ENCODE results near the gene CLOCK. TPM values are rescaled to one million over a fixed set of nuclear protein-coding genes. Genes with fewer than 3 reads are reported as not detected.
A peak's percentile ranks its signal among the peaks of the same experiment; 100 is the strongest.

The CLOCK gene
- total and polyA plus RNA-seq, 10 of the 15 experiments (the other 5 are each of a cell fraction or from before 2014, with no cell fraction given) = 2.8 to 11.7 (median 10.4) TPM

GRCh38 chr4:55399581-55399980 is 147.1 kb downstream of the CLOCK start:
- ChIA-PET SMC1A (ENCODE audit: uncharacterized antibody, unreplicated experiment) (interaction anchor here (0.7 to 2.7 kb wide), 4 partner anchors 10 to 53 kb away, joined by 3 to 36 read pairs (median 4); no protein-coding TSS in a partner anchor), RAD21 (ENCODE audit: unreplicated experiment) (interaction anchor here (6.1 kb wide), 1 partner anchor 10 kb away, joined by 41 read pairs; no protein-coding TSS in a partner anchor), CTCF (interaction anchor here (0.6 to 8.4 kb wide), 7 partner anchors 10 to 428 kb away, joined by 3 to 75 read pairs (median 3); no protein-coding TSS in a partner anchor), POLR2A (interaction anchor here (1.6 kb wide), 1 partner anchor 145 kb away, joined by 5 read pairs; no protein-coding TSS in a partner anchor)
- in situ Hi-C loops (cut with MboI) (loop anchor here (5.0 kb wide), 1 partner anchor 148 kb away; the partner anchor contains the start of gene CLOCK), intact Hi-C loops (cut with micrococcal nuclease; ENCODE audit: unreplicated experiment) (loop anchor here (5.0 kb wide), 2 partner anchors 52 to 453 kb away; partner anchors contain the start of genes EXOC1 and SRD5A3)
- H3K27ac ChIP-seq (ENCODE audit: control insufficient read depth, insufficient read depth) = no peak overlapping the region
- peaks cover 0 to 10% of the 10 kb centered on the region in 2 experiments; a peak in 2 of 4 replicates for H3K36me3 ChIP-seq (ENCODE audit: control insufficient read depth in 2 of 2, insufficient read depth in 2 of 2, low read length in 1 of 2)
- H3K4me1 ChIP-seq (ENCODE audit: control insufficient read depth, insufficient read depth, low read length) = peaks cover 3% of the 10 kb centered on the region; the same call in 1 of the 2 replicates
- ATAC-seq = no peak
- H3K9ac ChIP-seq (ENCODE audit: control insufficient read depth, insufficient read depth, low read length) = peak overlapping the region; percentile 15; the same call in 1 of the 2 replicates
- peak overlapping the region; percentile 88 for H3K4me3 ChIP-seq
- H3K79me2 ChIP-seq (ENCODE audit: control insufficient read depth, insufficient read depth, low read length) = peaks cover 74% of the 10 kb centered on the region
- no peaks in the 10 kb centered on the region; the same call in 2 of the 3 replicates for H3K9me3 ChIP-seq (replicated peaks; ENCODE audit: control insufficient read depth, insufficient read depth, low read length)
- 100% methylated on average over 1 of the region's 1 CpG for WGBS (ENCODE audit: insufficient coverage, insufficient replicate concordance, low lambda C conversion rate, missing lambda C conversion rate)
- no peaks in the 10 kb centered on the region for H3K27me3 ChIP-seq (replicated peaks in 1 of 2; ENCODE audit: control insufficient read depth in 2 of 2, insufficient read depth in 2 of 2, low read length in 1 of 2)
- no peak overlapping the region for H2AFZ ChIP-seq (ENCODE audit: control insufficient read depth, low read depth, low read length)
- no peak for DNase-seq (ENCODE audit: low read depth, low spot score)
- BruUV-seq (replicated peaks) = no TSS peak
- no peak for FAIRE-seq
- H4K20me1 ChIP-seq (ENCODE audit: control insufficient read depth, insufficient read depth) = 0 out of 2 replicates have a peak, but pooled peaks cover 2% of the 10 kb centered on the region
- TF ChIP-seq SPI1 (IDR thresholded peaks at IDR 0.05; ENCODE audit: borderline replicate concordance, insufficient read depth, low read depth, low read length) = no peak
- no peak for TF ChIP-seq BCL11A (IDR thresholded peaks at IDR 0.05; ENCODE audit: low read depth, low read length)
- TF ChIP-seq EGR1 (IDR thresholded peaks at IDR 0.05; ENCODE audit: borderline replicate concordance in 1 of 2, low read depth in 2 of 2, low read length in 2 of 2) = no peak
- no peak for TF ChIP-seq GABPA (IDR thresholded peaks at IDR 0.05; ENCODE audit: low read depth)
- TF ChIP-seq HSF1 (IDR thresholded peaks at IDR 0.05; ENCODE audit: low read depth, low read length) = no peak
- TF ChIP-seq, protein P1, sequence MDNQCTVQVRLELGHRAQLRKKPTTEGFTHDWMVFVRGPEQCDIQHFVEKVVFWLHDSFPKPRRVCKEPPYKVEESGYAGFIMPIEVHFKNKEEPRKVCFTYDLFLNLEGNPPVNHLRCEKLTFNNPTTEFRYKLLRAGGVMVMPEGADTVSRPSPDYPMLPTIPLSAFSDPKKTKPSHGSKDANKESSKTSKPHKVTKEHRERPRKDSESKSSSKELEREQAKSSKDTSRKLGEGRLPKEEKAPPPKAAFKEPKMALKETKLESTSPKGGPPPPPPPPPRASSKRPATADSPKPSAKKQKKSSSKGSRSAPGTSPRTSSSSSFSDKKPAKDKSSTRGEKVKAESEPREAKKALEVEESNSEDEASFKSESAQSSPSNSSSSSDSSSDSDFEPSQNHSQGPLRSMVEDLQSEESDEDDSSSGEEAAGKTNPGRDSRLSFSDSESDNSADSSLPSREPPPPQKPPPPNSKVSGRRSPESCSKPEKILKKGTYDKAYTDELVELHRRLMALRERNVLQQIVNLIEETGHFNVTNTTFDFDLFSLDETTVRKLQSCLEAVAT (IDR thresholded peaks at IDR 0.05) = no peak
- peak overlapping the region; percentile 82 for H3K4me2 ChIP-seq (ENCODE audit: control insufficient read depth, insufficient read depth)
